NT2/D1 (cell line): ENCODE results near the gene P2RX6.

Source experiments
- YY1 ChIP-seq: IDR thresholded peaks from 2 replicates; pipeline ENCODE4 v1.6.1; 2011; ENCODE audit not compliant: insufficient read length, insufficient read depth
- ZNF274 ChIP-seq: IDR thresholded peaks from 2 replicates; pipeline ENCODE4 v1.6.1; 2011; ENCODE audit warnings: mild to moderate bottlenecking, low read depth, low read length

GRCh38 chr22:21009638-21010425 lies 5.1 kb upstream of the P2RX6 start:
- TF ChIP-seq ZNF274 (no peak), YY1 (no peak)
